Karpas-422 (cell line): ENCODE results near the gene CCDC138. TPM values are rescaled to one million over a fixed set of nuclear protein-coding genes. Genes with fewer than 3 reads are reported as not detected.

ENCODE experiments used
- DNase-seq: peaks from one replicate; pipeline ENCODE4 v3.0.0-alpha.2; 2015
- H2AFZ ChIP-seq: fragments of 200-600 bp; sonication (generic); 2 replicates; pipeline ENCODE4 v1.6.1; 2014; ENCODE audit warnings: antibody characterized with exemption, low read length, mixed read lengths
- H3K27ac ChIP-seq: fragments of 200-600 bp; sonication (generic); 2 replicates; pipeline ENCODE4 v1.5.1; 2014; ENCODE audit warnings: mild to moderate bottlenecking, low read length, moderate library complexity
- H3K27me3 ChIP-seq: fragments of 200-600 bp; sonication (generic); 2 replicates; pipeline ENCODE4 v1.6.1; 2014; ENCODE audit warnings: low read length, mixed read lengths
- H3K36me3 ChIP-seq: fragments of 200-600 bp; sonication (generic); 2 replicates; pipeline ENCODE4 v1.6.1; 2014; ENCODE audit warnings: low read length, mixed read lengths; ENCODE audit not compliant: insufficient read depth
- H3K4me1 ChIP-seq: fragments of 200-600 bp; sonication (generic); 2 replicates; pipeline ENCODE4 v1.6.1; 2014; ENCODE audit warnings: mild to moderate bottlenecking, low read length, mixed read lengths
- H3K4me2 ChIP-seq: fragments of 200-600 bp; sonication (generic); 2 replicates; pipeline ENCODE4 v1.6.1; 2014; ENCODE audit warnings: low read length, low read depth, mild to moderate bottlenecking; ENCODE audit not compliant: poor library complexity, severe bottlenecking
- H3K4me3 ChIP-seq: fragments of 200-600 bp; sonication (generic); 2 replicates; pipeline ENCODE4 v1.5.1; 2014; ENCODE audit warnings: mild to moderate bottlenecking, antibody characterized with exemption, low read length, mixed read lengths
- H3K79me2 ChIP-seq: fragments of 200-600 bp; sonication (generic); 2 replicates; pipeline ENCODE4 v1.6.1; 2014; ENCODE audit warnings: mild to moderate bottlenecking, low read length, mixed read lengths
- H3K9ac ChIP-seq: fragments of 200-600 bp; sonication (generic); 2 replicates; pipeline ENCODE4 v1.6.0; 2014; ENCODE audit warnings: low read length
- H3K9me2 ChIP-seq: fragments of 200-600 bp; sonication (generic), shearing (Covaris generic); replicated peaks from 2 replicates; pipeline ENCODE4 v1.6.0; 2014; ENCODE audit warnings: mild to moderate bottlenecking, low read length, moderate library complexity; ENCODE audit not compliant: insufficient read depth
- H3K9me3 ChIP-seq: fragments of 300-700, 200-600 bp; sonication (generic); 2 replicates; pipeline ENCODE4 v1.6.1; 2014; ENCODE audit warnings: low read length, mixed read lengths
- H4K20me1 ChIP-seq: fragments of 200-600 bp; sonication (generic); 2 replicates; pipeline ENCODE4 v1.6.1; 2014; ENCODE audit warnings: mild to moderate bottlenecking, antibody characterized with exemption, low read length, low read depth; ENCODE audit not compliant: insufficient read depth
- total RNA-seq: library from RNA; depleted of rRNA; stranded (reverse); fragments of >200 nt; shearing (Covaris generic); gene quantifications from 2 replicates; pipeline ENCODE4 v1.2.3, GENCODE V29; 2014; ENCODE audit warnings: low replicate concordance

CCDC138 gene
- total RNA-seq, 1 experiment from 2014 or later = 15.3 TPM

GRCh38 chr2:108855194-108855593 is 68.6 kb downstream of the CCDC138 start:
- Histone ChIP-seq H3K4me1 (peaks cover 4% of the 10 kb centered on the region; the same call in 1 of the 2 replicates), H3K4me3 (no peak overlapping the region), H4K20me1 (no peaks in the 10 kb centered on the region), H3K9me2 (no peaks in the 10 kb centered on the region), H3K27ac (no peak overlapping the region), H3K4me2 (no peak overlapping the region), H3K9me3 (no peaks in the 10 kb centered on the region), H3K36me3 (peaks cover 37% of the 10 kb centered on the region), H3K27me3 (no peaks in the 10 kb centered on the region), H3K9ac (no peak overlapping the region), H3K79me2 (peaks cover 16% of the 10 kb centered on the region), H2AFZ (no peak overlapping the region)
- DNase-seq = peak; percentile 60

DNA sequence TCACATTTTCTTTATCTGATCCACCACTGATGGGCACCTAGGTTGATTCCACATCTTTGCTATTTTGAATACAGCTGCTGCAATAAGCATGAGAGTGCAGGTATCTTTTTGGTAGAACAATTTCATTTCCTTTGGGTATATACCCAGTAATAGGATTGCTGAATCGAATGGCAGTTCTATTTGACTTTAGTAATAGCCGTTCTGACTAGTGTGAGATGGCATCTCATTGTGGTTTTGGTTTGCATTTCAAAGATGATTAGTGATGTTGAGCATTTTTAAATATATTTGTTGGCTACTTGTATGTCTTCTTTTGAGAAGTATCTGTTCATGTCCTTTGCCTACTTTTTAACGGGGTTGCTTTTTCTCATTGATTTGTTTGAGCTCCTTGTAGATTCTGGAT is 72.3 kb downstream of the CCDC138 start:
- peaks cover 4% of the 10 kb centered on the region; the same call in 1 of the 2 replicates for H3K4me1 ChIP-seq
- no peak overlapping the region for H3K9ac ChIP-seq
- H3K27me3 ChIP-seq = no peaks in the 10 kb centered on the region
- H3K9me3 ChIP-seq = no peaks in the 10 kb centered on the region
- H3K36me3 ChIP-seq = peaks cover 44% of the 10 kb centered on the region
- no peak for DNase-seq
- no peak overlapping the region for H2AFZ ChIP-seq
- no peak overlapping the region for H3K27ac ChIP-seq
- H3K4me3 ChIP-seq = no peak overlapping the region
- H4K20me1 ChIP-seq = no peaks in the 10 kb centered on the region
- peaks cover 38% of the 10 kb centered on the region for H3K79me2 ChIP-seq
- H3K9me2 ChIP-seq = no peaks in the 10 kb centered on the region; the same call in 1 of the 2 replicates
- H3K4me2 ChIP-seq = no peak overlapping the region

DNA sequence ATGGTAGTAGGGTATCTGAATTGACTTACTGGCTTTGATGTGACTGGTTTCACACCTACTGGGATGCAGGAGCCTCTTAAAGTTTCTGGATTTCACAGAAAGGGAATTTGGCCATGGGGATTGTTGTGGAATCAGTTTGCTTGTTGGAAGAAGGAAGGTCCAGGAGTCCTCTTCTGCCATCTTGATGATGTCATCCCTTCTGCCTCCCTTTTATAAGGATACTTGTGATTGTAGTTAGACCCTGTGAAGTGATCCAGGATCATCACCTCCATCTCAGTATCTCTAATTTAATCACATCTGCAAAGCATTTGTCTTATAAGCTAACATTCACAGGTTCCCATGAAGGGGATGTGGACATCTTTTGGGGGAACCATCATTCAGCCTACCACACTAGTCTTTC is 79.5 kb downstream of the CCDC138 start:
- Histone ChIP-seq H4K20me1 (no peaks in the 10 kb centered on the region), H3K4me2 (no peak overlapping the region), H3K27ac (no peak overlapping the region), H3K79me2 (peaks cover 16% of the 10 kb centered on the region; the same call in 1 of the 2 replicates), H3K4me3 (no peak overlapping the region), H3K9me3 (peaks cover 21% of the 10 kb centered on the region), H3K4me1 (no peaks in the 10 kb centered on the region), H3K9ac (no peak overlapping the region), H3K36me3 (peaks cover 76% of the 10 kb centered on the region), H3K27me3 (no peaks in the 10 kb centered on the region), H3K9me2 (no peaks in the 10 kb centered on the region; the same call in 1 of the 2 replicates), H2AFZ (no peak overlapping the region)
- DNase-seq = no peak

DNA sequence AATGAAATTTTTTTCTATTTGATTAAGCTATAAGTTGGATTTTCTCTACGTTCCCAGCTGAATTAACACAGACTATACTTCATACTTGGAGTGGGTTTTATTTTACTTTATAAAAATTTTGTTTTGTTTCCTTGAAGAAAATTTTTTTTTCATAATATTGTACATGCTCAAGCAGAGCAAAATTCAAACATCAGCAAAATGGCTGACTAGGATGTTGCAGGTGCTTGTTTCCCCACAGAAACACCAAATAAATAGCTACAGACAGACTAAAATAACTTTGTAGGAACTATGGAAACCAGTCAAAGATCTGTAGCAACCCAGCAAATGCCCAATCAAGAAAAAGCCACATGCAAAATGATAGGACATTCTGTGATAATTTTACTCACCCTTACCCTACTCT is 82.3 kb downstream of the CCDC138 start:
- H3K9me3 ChIP-seq = peaks cover 21% of the 10 kb centered on the region
- H4K20me1 ChIP-seq = no peaks in the 10 kb centered on the region
- no peaks in the 10 kb centered on the region for H3K4me1 ChIP-seq
- peaks cover 74% of the 10 kb centered on the region for H3K36me3 ChIP-seq
- H3K27me3 ChIP-seq = no peaks in the 10 kb centered on the region
- no peaks in the 10 kb centered on the region for H3K9me2 ChIP-seq
- no peak for DNase-seq
- H3K9ac ChIP-seq = no peak overlapping the region
- H3K4me2 ChIP-seq = no peak overlapping the region
- no peak overlapping the region for H3K27ac ChIP-seq
- 0 out of 2 replicates have a peak, but pooled peaks cover under 1% of the 10 kb centered on the region for H3K79me2 ChIP-seq
- H2AFZ ChIP-seq = no peak overlapping the region
- no peak overlapping the region for H3K4me3 ChIP-seq

- no peak overlapping the region for H3K4me2 ChIP-seq
- no peak overlapping the region for H3K4me3 ChIP-seq
- no peaks in the 10 kb centered on the region for H3K27me3 ChIP-seq
- H3K36me3 ChIP-seq = peaks cover 77% of the 10 kb centered on the region
- no peaks in the 10 kb centered on the region for H3K79me2 ChIP-seq
- H3K4me1 ChIP-seq = no peaks in the 10 kb centered on the region
- H3K9me2 ChIP-seq = no peaks in the 10 kb centered on the region
- H2AFZ ChIP-seq = no peak overlapping the region
- DNase-seq = no peak
- H3K9me3 ChIP-seq = peaks cover 21% of the 10 kb centered on the region
- H3K9ac ChIP-seq = no peak overlapping the region
- no peak overlapping the region for H3K27ac ChIP-seq
- H4K20me1 ChIP-seq = no peaks in the 10 kb centered on the region
Observed at GRCh38 chr2:108869542-108869941, 83.0 kb downstream of the CCDC138 start.

- no peak overlapping the region for H2AFZ ChIP-seq
- no peak overlapping the region for H3K4me2 ChIP-seq
- H3K9me2 ChIP-seq = no peaks in the 10 kb centered on the region
- H3K36me3 ChIP-seq = peaks cover 81% of the 10 kb centered on the region
- no peak overlapping the region for H3K4me3 ChIP-seq
- no peaks in the 10 kb centered on the region for H3K4me1 ChIP-seq
- H3K9ac ChIP-seq = no peak overlapping the region
- H3K27ac ChIP-seq = no peak overlapping the region
- DNase-seq = peak; percentile 50
- H3K27me3 ChIP-seq = no peaks in the 10 kb centered on the region
- H3K79me2 ChIP-seq = no peaks in the 10 kb centered on the region
- peaks cover 21% of the 10 kb centered on the region for H3K9me3 ChIP-seq
- no peaks in the 10 kb centered on the region for H4K20me1 ChIP-seq
Observed at GRCh38 chr2:108870069-108870644, 83.6 kb downstream of the CCDC138 start.

DNA sequence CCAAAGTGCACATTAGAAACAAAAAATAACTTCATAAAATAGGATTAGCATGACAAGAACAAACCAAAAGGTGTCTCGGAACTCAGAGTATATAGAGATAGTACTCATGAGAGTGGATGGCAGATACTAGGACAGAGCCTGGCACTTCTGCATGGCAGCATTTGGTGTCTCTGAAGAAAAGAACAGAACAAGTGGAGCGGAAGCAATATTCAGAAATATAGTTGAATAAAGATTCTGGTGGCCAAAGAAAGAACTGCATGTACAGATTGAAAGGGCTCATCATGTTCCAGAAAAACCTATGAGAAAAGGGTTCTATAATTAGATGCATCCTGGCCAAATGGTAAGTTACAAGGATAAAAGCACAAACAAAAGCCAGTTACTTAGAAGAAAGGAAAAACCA is 90.9 kb downstream of the CCDC138 start:
- Histone ChIP-seq H3K4me3 (no peak overlapping the region), H2AFZ (no peak overlapping the region), H3K4me2 (no peak overlapping the region), H3K36me3 (peaks cover 44% of the 10 kb centered on the region), H3K9me3 (no peaks in the 10 kb centered on the region), H3K9me2 (no peaks in the 10 kb centered on the region), H3K27me3 (no peaks in the 10 kb centered on the region), H3K79me2 (no peaks in the 10 kb centered on the region), H4K20me1 (no peaks in the 10 kb centered on the region), H3K4me1 (no peaks in the 10 kb centered on the region), H3K9ac (no peak overlapping the region), H3K27ac (no peak overlapping the region)
- DNase-seq = no peak

DNA sequence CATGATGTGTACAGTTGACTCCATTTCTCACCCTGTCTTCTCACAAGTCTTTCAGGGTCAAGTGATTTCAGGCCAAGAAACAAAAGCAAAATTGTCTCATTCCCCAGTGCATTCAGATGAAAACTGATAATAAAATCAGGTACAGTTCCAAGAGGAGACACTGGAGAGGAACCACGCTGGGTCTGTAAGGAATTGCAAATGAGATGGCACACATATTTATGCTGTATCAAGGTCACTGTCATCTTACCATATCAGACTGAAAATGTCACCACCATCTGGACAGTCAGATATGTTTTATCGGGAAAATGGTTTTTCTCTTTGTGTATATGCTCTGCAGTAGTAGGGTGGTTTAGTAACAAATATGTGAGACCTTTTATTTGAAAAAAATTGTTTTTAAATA is 91.7 kb downstream of the CCDC138 start:
- Histone ChIP-seq H3K79me2 (no peaks in the 10 kb centered on the region), H3K36me3 (peaks cover 36% of the 10 kb centered on the region), H3K9me2 (no peaks in the 10 kb centered on the region), H3K4me2 (no peak overlapping the region), H3K27me3 (no peaks in the 10 kb centered on the region), H3K4me1 (no peaks in the 10 kb centered on the region), H3K9ac (no peak overlapping the region), H2AFZ (no peak overlapping the region), H4K20me1 (no peaks in the 10 kb centered on the region), H3K9me3 (no peaks in the 10 kb centered on the region), H3K27ac (no peak overlapping the region), H3K4me3 (no peak overlapping the region)
- DNase-seq = no peak
